Colonic mucosa (tissue), 4 donors: ENCODE results near the gene THBS4. TPM values are rescaled to one million over a fixed set of nuclear protein-coding genes. Genes with fewer than 3 reads are reported as not detected.

Experiments used
- DNase-seq: peaks from one replicate; pipeline ENCODE4 v3.0.0-alpha.2; 2020
- H3K27ac ChIP-seq: fragments of 200-600 bp; one replicate; pipeline ENCODE4 v1.8.0; 2021
- H3K27me3 ChIP-seq: fragments of 200-600 bp; one replicate; pipeline ENCODE4 v1.8.0; 2021
- H3K36me3 ChIP-seq: fragments of 200-600 bp; one replicate; pipeline ENCODE4 v1.8.0; 2021
- H3K4me1 ChIP-seq: fragments of 200-600 bp; one replicate; pipeline ENCODE4 v1.8.0; 2021; ENCODE audit warnings: mild to moderate bottlenecking
- H3K4me3 ChIP-seq: fragments of 200-600 bp; one replicate; pipeline ENCODE4 v1.8.0; 2021
- H3K9ac ChIP-seq, 2 donors: one replicate each; pipeline ENCODE4 v1.7.0; 2013; ENCODE audit warnings: control low read depth in 2 of 2, low read depth in 2 of 2, low read length in 2 of 2
- H3K9me3 ChIP-seq: fragments of 200-600 bp; one replicate; pipeline ENCODE4 v1.8.0; 2021
- intact Hi-C: fragments of 100-400 bp; cut with DNase I; formaldehyde crosslinking; loops from one replicate; pipeline ENCODE4 v1.14.1; 2022
- total RNA-seq, 2 donors: library from RNA; stranded (reverse); fragmentation: NEBNext Ultra II Directional in 1 of 2; extraction: Animal tissue kit (Norgen Biotek cat#: 25700) in 1 of 2; gene quantifications; one replicate each; pipeline ENCODE4 v1.2.1, GENCODE V29; 2021
- TF ChIP-seq, protein P1 (sequence below): fragments of 200-600 bp; IDR thresholded peaks from one replicate; pipeline ENCODE4 v1.8.0; 2022; ENCODE audit warnings: antibody characterized with exemption, mild to moderate bottlenecking
- donor health status: healthy.
- donor health status: DM: no; HTN: no; CAD: no.
- donor health status: DM: no; HTN: no; CAD: no.

The THBS4 gene
- total RNA-seq, 2 donors from 2014 or later = 0.27 to 9.1 TPM

DNA sequence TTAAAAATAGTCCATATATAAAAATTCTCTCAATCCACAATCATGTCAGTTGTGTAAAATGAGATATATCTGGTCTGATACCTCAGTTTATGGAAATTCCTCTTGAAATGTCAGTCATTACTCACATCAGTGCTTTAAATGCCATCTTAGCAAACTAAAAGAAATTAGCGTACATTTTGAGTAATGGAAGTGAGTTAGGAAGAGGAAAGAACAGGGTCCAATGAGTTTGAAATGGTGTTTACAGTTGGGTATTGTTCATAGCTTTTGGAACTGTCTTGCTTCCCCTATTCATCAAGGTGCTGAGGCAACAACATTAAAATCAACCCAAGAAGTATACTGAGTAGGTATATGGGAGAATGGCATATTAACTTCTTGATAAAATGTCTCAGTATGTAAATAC, 35.4 kb upstream of the THBS4 start:
- no peaks in the 10 kb centered on the region for H3K27me3 ChIP-seq
- no peak overlapping the region for H3K9ac ChIP-seq
- H3K4me3 ChIP-seq = no peak overlapping the region
- TF ChIP-seq, protein P1, sequence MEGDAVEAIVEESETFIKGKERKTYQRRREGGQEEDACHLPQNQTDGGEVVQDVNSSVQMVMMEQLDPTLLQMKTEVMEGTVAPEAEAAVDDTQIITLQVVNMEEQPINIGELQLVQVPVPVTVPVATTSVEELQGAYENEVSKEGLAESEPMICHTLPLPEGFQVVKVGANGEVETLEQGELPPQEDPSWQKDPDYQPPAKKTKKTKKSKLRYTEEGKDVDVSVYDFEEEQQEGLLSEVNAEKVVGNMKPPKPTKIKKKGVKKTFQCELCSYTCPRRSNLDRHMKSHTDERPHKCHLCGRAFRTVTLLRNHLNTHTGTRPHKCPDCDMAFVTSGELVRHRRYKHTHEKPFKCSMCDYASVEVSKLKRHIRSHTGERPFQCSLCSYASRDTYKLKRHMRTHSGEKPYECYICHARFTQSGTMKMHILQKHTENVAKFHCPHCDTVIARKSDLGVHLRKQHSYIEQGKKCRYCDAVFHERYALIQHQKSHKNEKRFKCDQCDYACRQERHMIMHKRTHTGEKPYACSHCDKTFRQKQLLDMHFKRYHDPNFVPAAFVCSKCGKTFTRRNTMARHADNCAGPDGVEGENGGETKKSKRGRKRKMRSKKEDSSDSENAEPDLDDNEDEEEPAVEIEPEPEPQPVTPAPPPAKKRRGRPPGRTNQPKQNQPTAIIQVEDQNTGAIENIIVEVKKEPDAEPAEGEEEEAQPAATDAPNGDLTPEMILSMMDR = no peak
- DNase-seq = no peak
- no peaks in the 10 kb centered on the region for H3K36me3 ChIP-seq
- H3K4me1 ChIP-seq = no peaks in the 10 kb centered on the region
- no peaks in the 10 kb centered on the region for H3K9me3 ChIP-seq
- H3K27ac ChIP-seq = no peak overlapping the region
- intact Hi-C loops = no loop called here

DNA sequence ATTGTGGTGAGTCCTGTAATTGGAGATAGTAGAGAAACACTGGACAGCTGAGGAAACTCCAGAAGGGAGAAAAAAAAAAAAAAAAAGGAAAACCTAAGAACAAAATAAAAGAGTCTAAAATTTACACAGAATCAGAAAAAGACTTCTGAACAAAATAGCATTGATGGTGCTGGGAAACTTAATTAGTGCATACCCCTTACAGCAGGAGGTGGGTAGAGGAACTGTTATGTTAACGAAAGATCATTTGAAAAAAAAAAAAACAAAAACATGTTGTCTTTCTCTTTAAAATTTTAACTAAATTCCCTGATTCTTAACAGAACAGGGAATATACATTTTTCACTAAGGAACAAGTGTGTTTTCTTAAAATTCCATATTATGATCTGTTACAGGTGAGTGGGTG, 32.5 kb upstream of the THBS4 start:
- intact Hi-C loops = no loop called here
- TF ChIP-seq, protein P1 = no peak
- H3K9me3 ChIP-seq = no peaks in the 10 kb centered on the region

GRCh38 chr5:80008995-80009765, 26.0 kb upstream of the THBS4 start:
- no peaks in the 10 kb centered on the region for H3K4me1 ChIP-seq
- intact Hi-C loops = no loop called here

More for the DNA sequence above, 32.5 kb upstream of the THBS4 start:
- no peaks in the 10 kb centered on the region for H3K36me3 ChIP-seq
- no peak for DNase-seq
- no peaks in the 10 kb centered on the region for H3K4me1 ChIP-seq
- H3K4me3 ChIP-seq = no peak overlapping the region
- no peak overlapping the region for H3K9ac ChIP-seq
- H3K27me3 ChIP-seq = no peaks in the 10 kb centered on the region
- H3K27ac ChIP-seq = no peak overlapping the region

GRCh38 chr5:80010754-80011392, 24.3 kb upstream of the THBS4 start:
- intact Hi-C loops = no loop called here
- no peaks in the 10 kb centered on the region for H3K4me1 ChIP-seq
- TF ChIP-seq, protein P1 = no peak
- H3K27ac ChIP-seq = no peak overlapping the region
- no peak overlapping the region for H3K9ac ChIP-seq
- DNase-seq = no peak
- no peaks in the 10 kb centered on the region for H3K36me3 ChIP-seq
- no peaks in the 10 kb centered on the region for H3K27me3 ChIP-seq
- no peak overlapping the region for H3K4me3 ChIP-seq
- no peaks in the 10 kb centered on the region for H3K9me3 ChIP-seq

More at GRCh38 chr5:80008995-80009765, 26.0 kb upstream of the THBS4 start:
- H3K9me3 ChIP-seq = no peaks in the 10 kb centered on the region
- DNase-seq = no peak
- no peak overlapping the region for H3K4me3 ChIP-seq
- H3K27ac ChIP-seq = no peak overlapping the region
- TF ChIP-seq, protein P1 = no peak
- H3K36me3 ChIP-seq = no peaks in the 10 kb centered on the region
- no peaks in the 10 kb centered on the region for H3K27me3 ChIP-seq
- no peak overlapping the region for H3K9ac ChIP-seq

DNA sequence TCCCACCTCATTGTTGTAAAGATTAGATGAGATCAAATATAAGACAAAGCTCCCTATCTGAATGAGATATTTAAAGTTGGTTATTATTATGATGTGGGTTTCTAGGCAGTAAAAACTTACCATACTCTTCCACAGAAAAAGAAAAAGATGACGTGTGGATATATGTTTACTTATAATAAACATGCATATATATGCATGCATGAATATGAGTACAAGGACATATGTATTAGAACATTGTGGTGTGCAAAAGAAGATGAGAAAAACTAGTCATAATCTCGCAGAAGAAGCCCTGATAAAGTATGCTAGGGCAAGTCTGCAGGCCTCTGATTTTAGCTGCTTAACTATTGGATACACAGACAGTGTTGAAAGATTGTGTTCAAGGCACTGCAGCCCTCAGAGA, 10.1 kb upstream of the THBS4 start:
- DNase-seq = no peak
- intact Hi-C loops = no loop called here
- H3K27me3 ChIP-seq = no peaks in the 10 kb centered on the region
- H3K9me3 ChIP-seq = no peaks in the 10 kb centered on the region
- H3K9ac ChIP-seq = no peak overlapping the region
- TF ChIP-seq, protein P1 = no peak
- H3K36me3 ChIP-seq = no peaks in the 10 kb centered on the region
- no peak overlapping the region for H3K4me3 ChIP-seq
- no peaks in the 10 kb centered on the region for H3K4me1 ChIP-seq
- H3K27ac ChIP-seq = no peak overlapping the region
